ENCODE data around the gene ABTB2. TPM values are rescaled to one million over a fixed set of nuclear protein-coding genes. Genes with fewer than 3 reads are reported as not detected.

Gene ABTB2
- polyA plus RNA-seq, 1 of the 3 experiments (the other 2 are of a cell fraction), result 7.8 TPM

DNA sequence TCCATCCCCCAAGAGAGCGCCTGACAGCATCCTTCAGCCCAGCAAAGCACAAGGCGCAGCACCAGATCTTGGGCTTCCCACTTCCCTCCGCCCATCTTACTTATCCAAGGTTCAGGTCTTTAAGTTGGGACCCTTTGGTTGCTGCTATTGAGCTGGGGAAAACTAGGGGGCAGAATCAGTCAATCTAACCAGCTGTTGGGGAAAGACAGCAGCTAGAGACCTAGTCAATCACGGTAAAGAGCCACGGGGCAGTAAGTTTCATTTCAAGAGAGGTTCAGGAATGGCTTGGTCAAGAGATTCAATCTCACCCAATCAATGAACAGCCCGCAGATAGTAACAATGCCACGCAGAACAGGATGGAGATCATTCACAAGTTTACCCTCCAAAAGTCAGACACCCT lies 1.7 kb downstream of the ABTB2 start (continued):
- no peak for TF ChIP-seq USF1 (IDR thresholded peaks at IDR 0.05; ENCODE audit: borderline replicate concordance, low read depth)
- TF ChIP-seq MEF2A (IDR thresholded peaks at IDR 0.05; ENCODE audit: borderline replicate concordance, low read depth), result no peak
- TF ChIP-seq RCOR1 (IDR thresholded peaks at IDR 0.05; ENCODE audit: low read length), result no peak
- no peak for TF ChIP-seq FOXM1 (IDR thresholded peaks at IDR 0.05; ENCODE audit: low read depth)
- no peak for TF ChIP-seq SIN3A (IDR thresholded peaks at IDR 0.05; ENCODE audit: borderline replicate concordance, low read depth, low read length)
- TF ChIP-seq GABPA (IDR thresholded peaks at IDR 0.05; ENCODE audit: low read depth), result no peak

GRCh38 chr11:34355726-34356125 lies 2.1 kb downstream of the ABTB2 start:
- H3K9ac ChIP-seq, result no peak overlapping the region
- H3K79me2 ChIP-seq (ENCODE audit: insufficient read depth), result peaks cover 5% of the 10 kb centered on the region; the same call in 1 of the 2 replicates
- H4K20me1 ChIP-seq (ENCODE audit: insufficient read depth), result peaks cover 14% of the 10 kb centered on the region; the same call in 1 of the 2 replicates
- ChIA-PET POLR2A (interaction anchor here (1.2 kb wide), 1 partner anchor 41 kb away, joined by 3 read pairs; no protein-coding TSS in a partner anchor), CTCF (interaction anchor here (0.9 to 13.4 kb wide), 12 partner anchors 9 to 368 kb away, joined by 3 to 240 read pairs (median 6); no protein-coding TSS in a partner anchor)
- TF ChIP-seq CHD2 (IDR thresholded peaks at IDR 0.05; ENCODE audit: low read length, partially characterized antibody) (no peak), USF1 (IDR thresholded peaks at IDR 0.05; ENCODE audit: borderline replicate concordance, low read depth) (no peak)
- no peaks in the 10 kb centered on the region for H3K9me2 ChIP-seq
- H3K4me3 ChIP-seq (ENCODE audit: low read depth in 2 of 2, low read length in 1 of 2), result peak overlapping the region; percentile 72 to 76; a peak in 2 of 4 replicates
- no peaks in the 10 kb centered on the region for H3K36me3 ChIP-seq (replicated peaks in 1 of 2; ENCODE audit: control insufficient read depth in 1 of 2, insufficient read depth in 2 of 2, low read length in 1 of 2)
- DNase-seq, result no peak
- 94% methylated on average over 2 of the region's 3 CpGs for WGBS (ENCODE audit: low lambda C conversion rate)
- H2AFZ ChIP-seq (ENCODE audit: low read depth), result no peak overlapping the region
- no peaks in the 10 kb centered on the region for H3K9me3 ChIP-seq
- H3K4me2 ChIP-seq, result peak overlapping the region; percentile 96; the same call in 1 of the 2 replicates
- H3K27me3 ChIP-seq (ENCODE audit: insufficient read depth), result no peaks in the 10 kb centered on the region
- peaks cover 18 to 33% of the 10 kb centered on the region in 2 experiments; a peak in 3 of 4 replicates for H3K4me1 ChIP-seq (ENCODE audit: control insufficient read depth in 1 of 2, insufficient read depth in 2 of 2, low read depth in 1 of 2, low read length in 1 of 2)
- no peak overlapping the region for H3K27ac ChIP-seq (ENCODE audit: low read depth in 2 of 2, low read length in 1 of 2)
- H3F3A ChIP-seq (replicated peaks; ENCODE audit: insufficient read depth), result no peaks in the 10 kb centered on the region

GRCh38 chr11:34354782-34355181 lies 3.0 kb downstream of the ABTB2 start:
- peaks cover 18 to 33% of the 10 kb centered on the region in 2 experiments; a peak in 3 of 4 replicates for H3K4me1 ChIP-seq (ENCODE audit: control insufficient read depth in 1 of 2, insufficient read depth in 2 of 2, low read depth in 1 of 2, low read length in 1 of 2)
- H3K9me3 ChIP-seq, result no peaks in the 10 kb centered on the region
- CTCF ChIA-PET, result interaction anchor here (1.3 to 13.4 kb wide), 5 partner anchors 9 to 367 kb away, joined by 3 to 240 read pairs (median 6); no protein-coding TSS in a partner anchor
- POLR2A ChIA-PET, result interaction anchor here (1.2 kb wide), 1 partner anchor 40 kb away, joined by 3 read pairs; no protein-coding TSS in a partner anchor
- H3K27me3 ChIP-seq (ENCODE audit: insufficient read depth), result no peaks in the 10 kb centered on the region
- no peaks in the 10 kb centered on the region for H3K36me3 ChIP-seq (replicated peaks in 1 of 2; ENCODE audit: control insufficient read depth in 1 of 2, insufficient read depth in 2 of 2, low read length in 1 of 2)
- peaks cover 14% of the 10 kb centered on the region; the same call in 1 of the 2 replicates for H4K20me1 ChIP-seq (ENCODE audit: insufficient read depth)
- DNase-seq, result no peak
- no peak overlapping the region for H2AFZ ChIP-seq (ENCODE audit: low read depth)
- H3K4me2 ChIP-seq, result 0 out of 2 replicates have a peak overlapping the region, but pooled peaks have one; percentile 96
- H3K27ac ChIP-seq (ENCODE audit: low read depth in 2 of 2, low read length in 1 of 2), result no peak overlapping the region
- no peaks in the 10 kb centered on the region for H3F3A ChIP-seq (replicated peaks; ENCODE audit: insufficient read depth)
- H3K4me3 ChIP-seq (ENCODE audit: low read depth in 2 of 2, low read length in 1 of 2), result no peak overlapping the region; a peak in 1 of 4 replicates
- no peaks in the 10 kb centered on the region for H3K9me2 ChIP-seq
- no peak overlapping the region for H3K9ac ChIP-seq
- H3K79me2 ChIP-seq (ENCODE audit: insufficient read depth), result peaks cover 5% of the 10 kb centered on the region; the same call in 1 of the 2 replicates
- no peak for TF ChIP-seq GABPA (IDR thresholded peaks at IDR 0.05; ENCODE audit: low read depth)
- TF ChIP-seq JUND (IDR thresholded peaks at IDR 0.05), result no peak
- TF ChIP-seq, protein P1, sequence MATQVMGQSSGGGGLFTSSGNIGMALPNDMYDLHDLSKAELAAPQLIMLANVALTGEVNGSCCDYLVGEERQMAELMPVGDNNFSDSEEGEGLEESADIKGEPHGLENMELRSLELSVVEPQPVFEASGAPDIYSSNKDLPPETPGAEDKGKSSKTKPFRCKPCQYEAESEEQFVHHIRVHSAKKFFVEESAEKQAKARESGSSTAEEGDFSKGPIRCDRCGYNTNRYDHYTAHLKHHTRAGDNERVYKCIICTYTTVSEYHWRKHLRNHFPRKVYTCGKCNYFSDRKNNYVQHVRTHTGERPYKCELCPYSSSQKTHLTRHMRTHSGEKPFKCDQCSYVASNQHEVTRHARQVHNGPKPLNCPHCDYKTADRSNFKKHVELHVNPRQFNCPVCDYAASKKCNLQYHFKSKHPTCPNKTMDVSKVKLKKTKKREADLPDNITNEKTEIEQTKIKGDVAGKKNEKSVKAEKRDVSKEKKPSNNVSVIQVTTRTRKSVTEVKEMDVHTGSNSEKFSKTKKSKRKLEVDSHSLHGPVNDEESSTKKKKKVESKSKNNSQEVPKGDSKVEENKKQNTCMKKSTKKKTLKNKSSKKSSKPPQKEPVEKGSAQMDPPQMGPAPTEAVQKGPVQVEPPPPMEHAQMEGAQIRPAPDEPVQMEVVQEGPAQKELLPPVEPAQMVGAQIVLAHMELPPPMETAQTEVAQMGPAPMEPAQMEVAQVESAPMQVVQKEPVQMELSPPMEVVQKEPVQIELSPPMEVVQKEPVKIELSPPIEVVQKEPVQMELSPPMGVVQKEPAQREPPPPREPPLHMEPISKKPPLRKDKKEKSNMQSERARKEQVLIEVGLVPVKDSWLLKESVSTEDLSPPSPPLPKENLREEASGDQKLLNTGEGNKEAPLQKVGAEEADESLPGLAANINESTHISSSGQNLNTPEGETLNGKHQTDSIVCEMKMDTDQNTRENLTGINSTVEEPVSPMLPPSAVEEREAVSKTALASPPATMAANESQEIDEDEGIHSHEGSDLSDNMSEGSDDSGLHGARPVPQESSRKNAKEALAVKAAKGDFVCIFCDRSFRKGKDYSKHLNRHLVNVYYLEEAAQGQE (IDR thresholded peaks at IDR 0.05; ENCODE audit: low read depth, low read length), result no peak
- TF ChIP-seq YY1 (IDR thresholded peaks at IDR 0.05; ENCODE audit: low read depth), result no peak
- no peak for TF ChIP-seq RAD21 (IDR thresholded peaks at IDR 0.05; ENCODE audit: low read length)
- TF ChIP-seq SIN3A (IDR thresholded peaks at IDR 0.05; ENCODE audit: borderline replicate concordance, low read depth, low read length), result no peak
- TF ChIP-seq EZH2phosphoT487 (IDR thresholded peaks at IDR 0.05; ENCODE audit: borderline replicate concordance, low read depth), result no peak
- no peak for TF ChIP-seq NRF1 (IDR thresholded peaks at IDR 0.05; ENCODE audit: low read depth, low read length)
- TF ChIP-seq TCF12 (IDR thresholded peaks at IDR 0.05), result no peak
- TF ChIP-seq EP300 (IDR thresholded peaks at IDR 0.05; ENCODE audit: borderline replicate concordance in 1 of 2, low read depth in 1 of 2, low read length in 1 of 2), result no peak
- no peak for TF ChIP-seq MAX (IDR thresholded peaks at IDR 0.05; ENCODE audit: low read depth)
- no peak for TF ChIP-seq FOXM1 (IDR thresholded peaks at IDR 0.05; ENCODE audit: low read depth)
- TF ChIP-seq POLR2AphosphoS5 (IDR thresholded peaks at IDR 0.05; ENCODE audit: low read depth, low read length), result no peak
- TF ChIP-seq FOSL2 (IDR thresholded peaks at IDR 0.05; ENCODE audit: borderline replicate concordance, low read depth), result no peak

Data from SK-N-SH (cell line).